HG03060 (cell line): Measurements from ENCODE around the gene TRIO.
A peak's percentile ranks its signal among the peaks of the same experiment; 100 is the strongest.

Source experiments
- ATAC-seq: cut with Tn5 transposase; IDR thresholded peaks from one replicate; pipeline ENCODE4 v1.9.1; 2021; ENCODE audit warnings: low read depth, moderate number of reproducible peaks; ENCODE audit not compliant: unreplicated experiment

TRIO gene

GRCh38 chr5:14397717-14398116 is 254.6 kb downstream of the TRIO start:
- ATAC-seq, result no peak

GRCh38 chr5:14399054-14399692 is 256.0 kb downstream of the TRIO start:
- no peak for ATAC-seq

GRCh38 chr5:14400085-14400484 is 256.9 kb downstream of the TRIO start:
- ATAC-seq, result no peak

- ATAC-seq, result no peak
These were observed 257.5 kb downstream of the TRIO start for GRCh38 chr5:14400611-14401010.

- ATAC-seq, result no peak
These were observed 258.5 kb downstream of the TRIO start for GRCh38 chr5:14401639-14402038.

GRCh38 chr5:14402424-14402823 is 259.3 kb downstream of the TRIO start:
- no peak for ATAC-seq

GRCh38 chr5:14404780-14405179 is 261.6 kb downstream of the TRIO start:
- ATAC-seq, result no peak

- no peak for ATAC-seq
These were observed 262.1 kb downstream of the TRIO start for GRCh38 chr5:14405267-14405666.

GRCh38 chr5:14405706-14406553 is 262.8 kb downstream of the TRIO start:
- ATAC-seq, result no peak

GRCh38 chr5:14406554-14406849 is 263.4 kb downstream of the TRIO start:
- ATAC-seq, result no peak

- ATAC-seq, result no peak
These were observed 263.9 kb downstream of the TRIO start for GRCh38 chr5:14407051-14407450.

GRCh38 chr5:14407746-14408175 is 264.6 kb downstream of the TRIO start:
- no peak for ATAC-seq

GRCh38 chr5:14408969-14409586 is 265.9 kb downstream of the TRIO start:
- ATAC-seq, result no peak

GRCh38 chr5:14410068-14410393 is 266.9 kb downstream of the TRIO start:
- no peak for ATAC-seq

GRCh38 chr5:14410394-14411201 is 267.5 kb downstream of the TRIO start:
- no peak for ATAC-seq

GRCh38 chr5:14411216-14411615 is 268.1 kb downstream of the TRIO start:
- ATAC-seq, result no peak

- no peak for ATAC-seq
These were observed 270.2 kb downstream of the TRIO start for GRCh38 chr5:14413331-14413750.

GRCh38 chr5:14414007-14414406 is 270.9 kb downstream of the TRIO start:
- ATAC-seq, result no peak

- ATAC-seq, result no peak
These were observed 271.5 kb downstream of the TRIO start for GRCh38 chr5:14414656-14415023.

GRCh38 chr5:14415024-14415697 is 272.0 kb downstream of the TRIO start:
- peak; percentile 56 for ATAC-seq

- peak; percentile 17 for ATAC-seq
These were observed 272.5 kb downstream of the TRIO start for GRCh38 chr5:14415698-14416074.
